ENCODE data around the gene CPSF4.
"Not testable (repeated sequence)": the region's sequence is repeated elsewhere in the genome, so short reads cannot be mapped to it uniquely, and the experiment has no call there.

The CPSF4 gene

GRCh38 chr7:99499721-99500636 is 61.2 kb downstream of the CPSF4 start, which contains the start of gene ZNF394:
Gene ZNF394, minus strand, starts transcription at chr7:99500281. Its CDS starts 188 bp downstream, at chr7:99500093.
- H3K27me3 ChIP-seq (ENCODE audit: control insufficient read depth in 1 of 2, insufficient read depth in 2 of 2, low read length in 2 of 2) = no peaks in the 10 kb centered on the region
- peaks cover 0 to 6% of the 10 kb centered on the region in 2 donors for H3K36me3 ChIP-seq (ENCODE audit: control insufficient read depth in 1 of 2, insufficient read depth in 2 of 2, low read length in 2 of 2)
- peak within 1 kb of the TSS; percentile 98 to 100 for H3K4me3 ChIP-seq (ENCODE audit: low read depth in 1 of 2, low read length in 2 of 2)
- H3K9me3 ChIP-seq (ENCODE audit: control insufficient read depth in 1 of 2, low read length in 2 of 2) = no peaks in the 10 kb centered on the region
- peak within 1 kb of the TSS; percentile 98 for H3K27ac ChIP-seq (ENCODE audit: low read depth, low read length)
- H3K9ac ChIP-seq (ENCODE audit: low read depth in 1 of 2, low read length in 2 of 2) = peak within 1 kb of the TSS; percentile 97 to 98
- H3K4me1 ChIP-seq (ENCODE audit: control insufficient read depth in 1 of 2, insufficient read depth in 2 of 2, low read length in 2 of 2) = peaks cover 13 to 26% of the 10 kb centered on the region in 2 donors

GRCh38 chr7:99500637-99501009 is 61.9 kb downstream of the CPSF4 start:
- Histone ChIP-seq H3K27me3 (ENCODE audit: control insufficient read depth in 1 of 2, insufficient read depth in 2 of 2, low read length in 2 of 2) (no peaks in the 10 kb centered on the region), H3K4me3 (ENCODE audit: low read depth in 1 of 2, low read length in 2 of 2) (peak overlapping the region; percentile 98 to 100), H3K36me3 (ENCODE audit: control insufficient read depth in 1 of 2, insufficient read depth in 2 of 2, low read length in 2 of 2) (peaks cover 0 to 5% of the 10 kb centered on the region in 2 donors), H3K9ac (ENCODE audit: low read depth in 1 of 2, low read length in 2 of 2) (peak overlapping the region; percentile 97 to 98), H3K4me1 (ENCODE audit: control insufficient read depth in 1 of 2, insufficient read depth in 2 of 2, low read length in 2 of 2) (peaks cover 15 to 30% of the 10 kb centered on the region in 2 donors), H3K9me3 (ENCODE audit: control insufficient read depth in 1 of 2, low read length in 2 of 2) (no peaks in the 10 kb centered on the region), H3K27ac (ENCODE audit: low read depth, low read length) (peak overlapping the region; percentile 98)

DNA sequence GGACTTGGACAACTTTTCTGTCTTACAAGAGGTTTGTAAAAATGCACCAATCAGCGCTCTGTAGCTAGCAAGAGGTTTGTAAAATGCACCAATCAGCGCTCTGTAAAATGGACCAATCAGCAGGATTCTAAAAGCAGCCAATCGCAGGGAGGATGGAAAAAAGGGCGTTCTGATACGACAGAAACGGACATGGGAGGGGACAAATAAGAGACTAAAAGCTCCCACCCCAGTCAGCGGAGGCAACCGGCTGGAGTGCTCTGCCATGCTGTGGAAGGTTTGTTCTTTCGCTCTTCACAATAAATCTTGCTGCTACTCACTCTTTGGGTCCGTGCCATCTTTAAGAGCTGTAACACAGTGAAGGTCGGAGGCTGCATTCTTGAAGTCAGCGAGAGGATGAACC is 62.5 kb downstream of the CPSF4 start:
- peaks cover 21 to 36% of the 10 kb centered on the region in 2 donors for H3K4me1 ChIP-seq (ENCODE audit: control insufficient read depth in 1 of 2, insufficient read depth in 2 of 2, low read length in 2 of 2)
- not testable (repeated sequence) for H3K27me3 ChIP-seq (ENCODE audit: control insufficient read depth in 1 of 2, insufficient read depth in 2 of 2, low read length in 2 of 2); H3K36me3 ChIP-seq (ENCODE audit: control insufficient read depth in 1 of 2, insufficient read depth in 2 of 2, low read length in 2 of 2); H3K27ac ChIP-seq (ENCODE audit: low read depth, low read length); H3K9ac ChIP-seq (ENCODE audit: low read depth in 1 of 2, low read length in 2 of 2); H3K9me3 ChIP-seq (ENCODE audit: control insufficient read depth in 1 of 2, low read length in 2 of 2)
- H3K4me3 ChIP-seq (ENCODE audit: low read depth in 1 of 2, low read length in 2 of 2) = peak overlapping the region in 1 of 2 donors; percentile 98

- Histone ChIP-seq H3K27me3 (ENCODE audit: control insufficient read depth in 1 of 2, insufficient read depth in 2 of 2, low read length in 2 of 2) (no peaks in the 10 kb centered on the region), H3K9ac (ENCODE audit: low read depth in 1 of 2, low read length in 2 of 2) (peak overlapping the region; percentile 69 to 93), H3K9me3 (ENCODE audit: control insufficient read depth in 1 of 2, low read length in 2 of 2) (no peaks in the 10 kb centered on the region), H3K4me3 (ENCODE audit: low read depth in 1 of 2, low read length in 2 of 2) (peak overlapping the region; percentile 88 to 96), H3K36me3 (ENCODE audit: control insufficient read depth in 1 of 2, insufficient read depth in 2 of 2, low read length in 2 of 2) (no peaks in the 10 kb centered on the region), H3K27ac (ENCODE audit: low read depth, low read length) (peak overlapping the region; percentile 97), H3K4me1 (ENCODE audit: control insufficient read depth in 1 of 2, insufficient read depth in 2 of 2, low read length in 2 of 2) (peaks cover 14 to 28% of the 10 kb centered on the region in 2 donors)
Measured at GRCh38 chr7:99504281-99504602, 65.5 kb downstream of the CPSF4 start.

DNA sequence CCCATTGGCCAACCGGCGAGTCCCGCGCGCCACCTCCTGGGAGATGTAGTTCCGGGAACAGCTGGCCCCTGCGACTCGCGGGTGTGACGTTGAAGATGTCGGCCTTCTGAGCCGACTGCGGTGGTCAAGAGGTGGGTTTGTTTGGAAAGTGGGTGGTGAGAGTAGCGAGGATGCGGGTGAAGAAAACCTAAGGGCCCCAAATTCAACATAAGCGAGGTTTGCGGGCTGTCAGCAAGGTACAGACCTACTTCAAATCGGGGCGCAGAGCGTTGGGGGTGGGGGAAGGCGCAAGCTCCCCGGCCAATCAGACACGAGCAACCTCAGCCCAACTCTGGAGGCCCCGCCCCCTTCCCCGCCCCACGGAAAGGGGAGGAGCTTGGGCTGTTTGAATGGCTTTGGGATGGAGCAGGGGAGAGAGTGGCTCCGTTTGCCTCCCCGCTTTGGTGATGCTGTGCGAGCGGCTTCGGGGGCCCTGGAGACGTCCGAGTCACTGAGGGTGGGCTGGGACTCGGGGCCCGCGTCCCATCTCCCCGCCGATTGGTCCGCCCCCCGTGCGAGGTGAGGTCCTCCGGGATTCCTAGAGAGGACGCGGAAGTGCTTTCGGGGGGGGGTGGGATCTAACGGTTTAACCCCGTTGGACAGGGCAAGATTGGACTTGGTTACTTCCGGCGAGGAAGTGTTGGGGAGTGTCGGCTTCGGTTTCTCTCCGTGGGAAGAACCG is 66.0 kb downstream of the CPSF4 start, which contains the start of gene ZKSCAN5:
Gene ZKSCAN5, plus strand, starts transcription at position 60 of the 721 bp plus-strand sequence. CDS start 1,383 bp downstream, outside the sequence.
- Histone ChIP-seq H3K9ac (ENCODE audit: low read depth in 1 of 2, low read length in 2 of 2) (peak within 1 kb of the TSS; percentile 69 to 93), H3K36me3 (ENCODE audit: control insufficient read depth in 1 of 2, insufficient read depth in 2 of 2, low read length in 2 of 2) (no peaks in the 10 kb centered on the region), H3K27ac (ENCODE audit: low read depth, low read length) (peak within 1 kb of the TSS; percentile 97), H3K4me3 (ENCODE audit: low read depth in 1 of 2, low read length in 2 of 2) (peak within 1 kb of the TSS; percentile 88 to 96), H3K4me1 (ENCODE audit: control insufficient read depth in 1 of 2, insufficient read depth in 2 of 2, low read length in 2 of 2) (peaks cover 14 to 28% of the 10 kb centered on the region in 2 donors), H3K27me3 (ENCODE audit: control insufficient read depth in 1 of 2, insufficient read depth in 2 of 2, low read length in 2 of 2) (no peaks in the 10 kb centered on the region), H3K9me3 (ENCODE audit: control insufficient read depth in 1 of 2, low read length in 2 of 2) (no peaks in the 10 kb centered on the region)

DNA sequence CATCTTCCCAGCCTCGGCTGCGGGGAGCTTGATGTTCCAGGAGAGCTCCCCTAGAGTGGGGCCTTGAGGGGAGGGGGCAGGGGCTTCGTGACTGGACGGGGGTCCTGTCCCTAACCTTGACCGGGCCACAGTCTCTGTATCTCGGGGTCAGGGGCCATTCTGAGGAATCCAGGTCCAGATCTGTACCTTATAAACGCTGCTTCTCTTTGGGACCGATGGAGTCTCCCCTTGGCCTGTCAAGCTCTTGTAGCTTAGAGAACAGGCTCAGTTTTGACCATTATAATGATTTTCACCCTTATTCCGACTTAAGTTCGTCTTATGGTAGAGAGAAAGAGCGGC is 66.5 kb downstream of the CPSF4 start:
- Histone ChIP-seq H3K4me3 (ENCODE audit: low read depth in 1 of 2, low read length in 2 of 2) (peak overlapping the region; percentile 88 to 96), H3K27me3 (ENCODE audit: control insufficient read depth in 1 of 2, insufficient read depth in 2 of 2, low read length in 2 of 2) (no peaks in the 10 kb centered on the region), H3K27ac (ENCODE audit: low read depth, low read length) (peak overlapping the region; percentile 97), H3K9me3 (ENCODE audit: control insufficient read depth in 1 of 2, low read length in 2 of 2) (no peaks in the 10 kb centered on the region), H3K36me3 (ENCODE audit: control insufficient read depth in 1 of 2, insufficient read depth in 2 of 2, low read length in 2 of 2) (no peaks in the 10 kb centered on the region), H3K9ac (ENCODE audit: low read depth in 1 of 2, low read length in 2 of 2) (peak overlapping the region; percentile 69 to 93), H3K4me1 (ENCODE audit: control insufficient read depth in 1 of 2, insufficient read depth in 2 of 2, low read length in 2 of 2) (peaks cover 14 to 28% of the 10 kb centered on the region in 2 donors)

Data from duodenal mucosa (tissue), 2 donors.